Measurements from ENCODE around the gene DYNLT5.
"Not testable (repeated sequence)": the region's sequence is repeated elsewhere in the genome, so short reads cannot be mapped to it uniquely, and the experiment has no call there.

DYNLT5 gene

DNA sequence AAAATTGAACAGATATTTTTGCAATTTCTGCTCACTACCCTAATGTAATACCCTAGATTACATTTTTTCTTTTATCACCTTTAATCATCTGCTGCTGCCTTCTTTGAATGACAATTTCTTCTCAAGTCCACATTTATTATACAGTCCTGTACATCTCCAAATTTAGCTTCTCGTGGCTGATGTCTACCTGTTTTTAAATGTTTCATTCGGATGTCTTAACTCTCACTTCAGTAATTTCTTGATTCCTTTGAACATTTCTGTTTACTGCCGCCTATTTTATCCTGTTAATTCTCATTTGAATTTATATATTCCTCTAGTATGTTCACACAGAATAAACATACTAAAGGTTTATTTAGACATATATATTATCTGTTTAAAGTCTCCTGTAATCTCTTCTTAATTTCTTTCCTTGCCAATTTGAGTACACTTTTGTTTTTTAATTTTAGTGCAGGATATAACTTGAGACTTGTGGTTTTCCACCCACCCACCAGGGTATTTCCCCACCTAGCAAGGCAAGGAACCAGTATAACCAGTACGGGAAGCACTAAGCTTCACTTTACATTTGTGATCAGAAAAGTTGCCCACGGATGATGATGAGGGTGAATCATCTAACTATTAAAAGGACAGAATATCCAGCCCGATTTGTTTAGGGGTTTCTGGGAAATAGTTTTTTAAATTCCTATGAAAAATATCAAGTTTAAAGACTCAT, 36.1 kb downstream of the DYNLT5 start:
- no peak for DNase-seq (ENCODE audit: low spot score)

- DNase-seq (ENCODE audit: low spot score), result no peak
Measured at GRCh38 chr1:66791621-66792610, 39.7 kb downstream of the DYNLT5 start.

GRCh38 chr1:66795839-66796238, 43.6 kb downstream of the DYNLT5 start:
- DNase-seq (ENCODE audit: low spot score), result not testable (repeated sequence)

DNA sequence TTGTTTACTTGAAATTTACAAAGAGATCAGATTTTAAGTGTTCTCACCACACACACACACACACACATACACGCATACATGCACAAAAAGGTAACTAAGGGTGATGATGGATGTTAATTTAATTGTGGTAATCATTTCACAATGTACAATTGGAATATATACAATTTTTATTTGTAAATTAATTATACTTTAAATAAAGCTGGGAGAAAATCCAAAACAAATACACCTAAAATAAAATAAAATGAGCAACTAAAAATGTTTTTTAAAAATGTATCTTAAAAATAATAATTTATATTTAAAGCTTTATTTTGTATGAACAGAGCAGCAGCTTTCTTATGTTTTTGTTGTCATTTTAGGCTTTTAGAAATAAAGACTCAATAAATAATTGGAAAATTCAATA, 57.0 kb downstream of the DYNLT5 start:
- DNase-seq (ENCODE audit: low spot score), result no peak

DNA sequence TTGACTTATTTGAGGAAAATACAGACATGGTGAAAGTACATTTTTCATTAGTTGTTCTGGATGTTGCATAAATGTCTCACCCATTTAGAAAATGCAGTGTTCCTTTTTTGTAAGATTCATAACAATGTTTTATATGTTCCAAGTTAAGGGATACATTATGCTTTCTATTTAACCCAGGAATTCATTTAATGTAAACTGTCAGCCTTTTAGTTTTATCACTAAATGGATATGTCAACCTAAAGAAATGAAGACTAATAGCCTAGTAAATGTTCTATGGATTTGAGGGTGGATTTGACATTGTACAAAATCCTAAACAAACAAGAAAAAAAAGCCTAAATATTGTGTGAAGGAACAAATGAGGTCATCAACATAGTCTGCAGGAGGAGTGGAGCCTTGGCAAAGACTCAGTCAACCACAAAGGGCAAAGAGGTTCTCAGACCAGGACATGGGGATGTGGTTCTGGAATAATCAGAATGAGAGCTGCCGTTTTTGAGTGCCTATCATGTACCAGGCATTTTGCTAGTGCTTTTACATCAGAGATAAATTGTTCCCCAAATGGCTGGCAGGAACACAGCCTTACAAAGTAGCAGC, 57.6 kb downstream of the DYNLT5 start:
- no peak for DNase-seq (ENCODE audit: low spot score)

GRCh38 chr1:66824771-66825170, 72.5 kb downstream of the DYNLT5 start:
- no peak for DNase-seq (ENCODE audit: low spot score)

All from SK-N-DZ (cell line).